ENCODE data around the gene TTBK1. TPM values are rescaled to one million over a fixed set of nuclear protein-coding genes. Genes with fewer than 3 reads are reported as not detected.

The TTBK1 gene
- total and polyA plus RNA-seq, 2 of the 4 experiments (the other 2 are of a cell fraction): 0.02 TPM; not detected in 1

DNA sequence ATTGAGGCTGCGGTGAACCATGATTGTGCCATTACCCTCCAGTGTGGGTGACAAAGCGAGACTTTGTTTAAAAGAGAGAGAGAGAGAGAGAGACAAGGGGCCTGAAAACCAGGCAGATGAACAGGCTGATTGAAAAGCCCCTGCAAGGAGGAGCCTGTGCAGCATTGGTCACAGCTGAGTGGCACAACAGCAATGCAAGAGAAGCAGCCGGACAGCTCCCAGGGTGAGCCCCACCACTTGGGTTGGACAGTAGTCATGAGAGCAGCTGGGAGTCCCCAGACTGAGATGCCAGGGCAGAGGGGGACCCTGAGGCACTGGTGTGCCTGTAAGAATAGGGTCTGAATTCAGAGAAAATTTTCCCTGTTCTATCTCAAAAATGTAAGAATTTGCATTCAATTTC lies 24.2 kb upstream of the TTBK1 start:
- Histone ChIP-seq H2BK120ac (ENCODE audit: low read depth, low read length) (no peak overlapping the region), H3K9me3 (ENCODE audit: control insufficient read depth, insufficient read depth, low read length) (no peaks in the 10 kb centered on the region), H3K4me1 (ENCODE audit: control insufficient read depth, insufficient read depth, low read length) (no peaks in the 10 kb centered on the region), H3K27me3 (ENCODE audit: control insufficient read depth, insufficient read depth, low read length) (no peaks in the 10 kb centered on the region), H3K23ac (ENCODE audit: low read depth, low read length) (no peak overlapping the region), H3K18ac (ENCODE audit: low read depth, low read length) (no peak overlapping the region), H3K27ac (ENCODE audit: insufficient read depth, low read length) (no peak overlapping the region), H3K4me2 (ENCODE audit: low read depth, low read length) (no peak overlapping the region), H3K9ac (ENCODE audit: low read depth, low read length) (no peak overlapping the region), H3K4ac (ENCODE audit: low read depth, low read length) (no peak overlapping the region), H2BK5ac (ENCODE audit: low read depth, low read length, poor library complexity, severe bottlenecking) (no peak overlapping the region), H2BK15ac (ENCODE audit: low read depth, low read length) (no peak overlapping the region), H2BK20ac (ENCODE audit: low read depth, low read length) (no peak overlapping the region), H3K4me3 (ENCODE audit: insufficient read depth, low read depth, low read length) (no peak overlapping the region), H3K9me1 (ENCODE audit: insufficient read depth, low read length) (no peaks in the 10 kb centered on the region; the same call in 1 of the 2 replicates), H3K79me1 (ENCODE audit: low read depth in 1 of 2, low read length in 2 of 2) (no peaks in the 10 kb centered on the region), H2AK9ac (replicated peaks; ENCODE audit: low read depth, low read length, poor library complexity) (no peak overlapping the region), H2AFZ (replicated peaks; ENCODE audit: low read length, poor library complexity) (no peak overlapping the region), H4K8ac (ENCODE audit: low read depth in 2 of 2, low read length in 2 of 2) (no peak overlapping the region), H3K56ac (ENCODE audit: extremely low read depth, insufficient read depth, low read length) (no peak overlapping the region), H4K91ac (ENCODE audit: insufficient read depth, low read depth, low read length) (no peak overlapping the region), H3K36me3 (ENCODE audit: control insufficient read depth, insufficient read depth, low read length) (peaks cover 49% of the 10 kb centered on the region), H4K5ac (ENCODE audit: low read depth, low read length) (no peak overlapping the region), H4K20me1 (ENCODE audit: insufficient read depth, low read length) (no peaks in the 10 kb centered on the region), H3K14ac (replicated peaks; ENCODE audit: low read depth, low read length) (no peak overlapping the region), H2AK5ac (ENCODE audit: low read depth, low read length) (no peak overlapping the region)
- ATAC-seq (ENCODE audit: low read depth) (no peak), DNase-seq (no peak)
- 94% methylated on average over 3 of the region's 3 CpGs; no CpG with 5 or more reads in 1 of the 2 experiments for WGBS, 2 experiments (ENCODE audit: extremely low coverage in 2 of 2, insufficient read length in 1 of 2)
- dilution Hi-C loops (cut with HindIII; ENCODE audit: low sequenced_read_pairs, unreplicated experiment): no loop called here
- ChIA-PET POLR2A (ENCODE audit: unreplicated experiment) (no interaction called here), CTCF (interaction anchor here (0.9 kb wide), 1 partner anchor 10 kb away, joined by 4 read pairs; the partner anchor contains the start of gene DNPH1)
- no TSS peak for BruUV-seq (replicated peaks)
- TF ChIP-seq RFX5 (IDR thresholded peaks at IDR 0.05; ENCODE audit: low read depth, low read length) (no peak), SMC3 (IDR thresholded peaks at IDR 0.05; ENCODE audit: low read depth, low read length) (no peak), CHD1 (IDR thresholded peaks at IDR 0.05; ENCODE audit: low read depth, low read length) (no peak), POLR2A (IDR thresholded peaks at IDR 0.05; ENCODE audit: low read depth, low read length) (no peak), NFE2L2 (IDR thresholded peaks at IDR 0.05; ENCODE audit: low read depth, low read length) (no peak), RCOR1 (IDR thresholded peaks at IDR 0.05; ENCODE audit: insufficient replicate concordance, low read length) (no peak), MAFK (IDR thresholded peaks at IDR 0.05; ENCODE audit: low read depth, low read length) (no peak), ELK1 (IDR thresholded peaks at IDR 0.05; ENCODE audit: borderline replicate concordance, low read depth, low read length) (no peak), MXI1 (IDR thresholded peaks at IDR 0.05; ENCODE audit: borderline replicate concordance, low read depth, low read length) (no peak), BHLHE40 (IDR thresholded peaks at IDR 0.05; ENCODE audit: low read depth, low read length) (no peak)
- TF ChIP-seq, protein P1, sequence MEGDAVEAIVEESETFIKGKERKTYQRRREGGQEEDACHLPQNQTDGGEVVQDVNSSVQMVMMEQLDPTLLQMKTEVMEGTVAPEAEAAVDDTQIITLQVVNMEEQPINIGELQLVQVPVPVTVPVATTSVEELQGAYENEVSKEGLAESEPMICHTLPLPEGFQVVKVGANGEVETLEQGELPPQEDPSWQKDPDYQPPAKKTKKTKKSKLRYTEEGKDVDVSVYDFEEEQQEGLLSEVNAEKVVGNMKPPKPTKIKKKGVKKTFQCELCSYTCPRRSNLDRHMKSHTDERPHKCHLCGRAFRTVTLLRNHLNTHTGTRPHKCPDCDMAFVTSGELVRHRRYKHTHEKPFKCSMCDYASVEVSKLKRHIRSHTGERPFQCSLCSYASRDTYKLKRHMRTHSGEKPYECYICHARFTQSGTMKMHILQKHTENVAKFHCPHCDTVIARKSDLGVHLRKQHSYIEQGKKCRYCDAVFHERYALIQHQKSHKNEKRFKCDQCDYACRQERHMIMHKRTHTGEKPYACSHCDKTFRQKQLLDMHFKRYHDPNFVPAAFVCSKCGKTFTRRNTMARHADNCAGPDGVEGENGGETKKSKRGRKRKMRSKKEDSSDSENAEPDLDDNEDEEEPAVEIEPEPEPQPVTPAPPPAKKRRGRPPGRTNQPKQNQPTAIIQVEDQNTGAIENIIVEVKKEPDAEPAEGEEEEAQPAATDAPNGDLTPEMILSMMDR (conservative IDR thresholded peaks at IDR 0.05; ENCODE audit: low read depth, low read length): no peak
- TF ChIP-seq, protein P2, sequence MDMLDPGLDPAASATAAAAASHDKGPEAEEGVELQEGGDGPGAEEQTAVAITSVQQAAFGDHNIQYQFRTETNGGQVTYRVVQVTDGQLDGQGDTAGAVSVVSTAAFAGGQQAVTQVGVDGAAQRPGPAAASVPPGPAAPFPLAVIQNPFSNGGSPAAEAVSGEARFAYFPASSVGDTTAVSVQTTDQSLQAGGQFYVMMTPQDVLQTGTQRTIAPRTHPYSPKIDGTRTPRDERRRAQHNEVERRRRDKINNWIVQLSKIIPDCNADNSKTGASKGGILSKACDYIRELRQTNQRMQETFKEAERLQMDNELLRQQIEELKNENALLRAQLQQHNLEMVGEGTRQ (IDR thresholded peaks at IDR 0.05; ENCODE audit: low read depth, low read length): no peak
- in situ Hi-C loops (cut with MboI; ENCODE audit: low sequenced_read_pairs): no loop called here
- intact Hi-C loops (cut with micrococcal nuclease): no loop called here
